ENCODE data around the gene TNFSF13B.

DNA sequence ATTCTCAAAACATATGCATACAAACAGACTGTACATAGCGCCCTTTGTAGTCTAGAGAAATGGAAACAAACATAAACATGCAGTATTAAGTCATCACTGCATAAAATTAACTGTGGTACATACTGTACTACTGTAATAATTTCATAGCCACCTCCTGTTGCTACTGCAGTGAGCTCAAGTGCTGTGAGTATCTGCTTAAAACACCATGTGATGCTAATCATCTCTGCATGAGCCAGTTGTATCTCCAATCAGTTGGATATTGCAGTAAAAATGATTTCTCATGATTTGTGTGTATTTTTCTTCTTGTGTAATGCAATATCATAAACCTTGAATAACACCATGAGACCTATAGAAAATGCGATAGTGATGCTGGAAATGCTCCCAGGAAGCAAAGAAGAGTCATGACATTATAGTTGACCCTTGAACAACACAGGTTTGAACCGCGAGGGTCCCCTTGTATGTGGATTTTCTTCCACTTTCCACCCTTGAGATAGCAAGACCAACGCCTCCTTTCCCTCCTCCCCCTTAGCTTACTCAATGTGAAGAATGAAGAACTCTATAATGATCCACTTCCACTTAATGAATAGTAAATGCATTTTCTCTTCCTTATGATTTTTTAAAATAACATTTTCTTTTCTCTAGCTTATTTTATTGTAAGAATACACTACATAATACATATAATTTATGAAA lies 4.1 kb downstream of the TNFSF13B start:
- TF ChIP-seq, protein P1, sequence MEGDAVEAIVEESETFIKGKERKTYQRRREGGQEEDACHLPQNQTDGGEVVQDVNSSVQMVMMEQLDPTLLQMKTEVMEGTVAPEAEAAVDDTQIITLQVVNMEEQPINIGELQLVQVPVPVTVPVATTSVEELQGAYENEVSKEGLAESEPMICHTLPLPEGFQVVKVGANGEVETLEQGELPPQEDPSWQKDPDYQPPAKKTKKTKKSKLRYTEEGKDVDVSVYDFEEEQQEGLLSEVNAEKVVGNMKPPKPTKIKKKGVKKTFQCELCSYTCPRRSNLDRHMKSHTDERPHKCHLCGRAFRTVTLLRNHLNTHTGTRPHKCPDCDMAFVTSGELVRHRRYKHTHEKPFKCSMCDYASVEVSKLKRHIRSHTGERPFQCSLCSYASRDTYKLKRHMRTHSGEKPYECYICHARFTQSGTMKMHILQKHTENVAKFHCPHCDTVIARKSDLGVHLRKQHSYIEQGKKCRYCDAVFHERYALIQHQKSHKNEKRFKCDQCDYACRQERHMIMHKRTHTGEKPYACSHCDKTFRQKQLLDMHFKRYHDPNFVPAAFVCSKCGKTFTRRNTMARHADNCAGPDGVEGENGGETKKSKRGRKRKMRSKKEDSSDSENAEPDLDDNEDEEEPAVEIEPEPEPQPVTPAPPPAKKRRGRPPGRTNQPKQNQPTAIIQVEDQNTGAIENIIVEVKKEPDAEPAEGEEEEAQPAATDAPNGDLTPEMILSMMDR (IDR thresholded peaks at IDR 0.05) = no peak
- TF ChIP-seq USF2 (IDR thresholded peaks at IDR 0.05; ENCODE audit: borderline replicate concordance, low read depth, low read length) = no peak
